ENCODE data around the gene DNAJB6.

DNAJB6 gene

DNA sequence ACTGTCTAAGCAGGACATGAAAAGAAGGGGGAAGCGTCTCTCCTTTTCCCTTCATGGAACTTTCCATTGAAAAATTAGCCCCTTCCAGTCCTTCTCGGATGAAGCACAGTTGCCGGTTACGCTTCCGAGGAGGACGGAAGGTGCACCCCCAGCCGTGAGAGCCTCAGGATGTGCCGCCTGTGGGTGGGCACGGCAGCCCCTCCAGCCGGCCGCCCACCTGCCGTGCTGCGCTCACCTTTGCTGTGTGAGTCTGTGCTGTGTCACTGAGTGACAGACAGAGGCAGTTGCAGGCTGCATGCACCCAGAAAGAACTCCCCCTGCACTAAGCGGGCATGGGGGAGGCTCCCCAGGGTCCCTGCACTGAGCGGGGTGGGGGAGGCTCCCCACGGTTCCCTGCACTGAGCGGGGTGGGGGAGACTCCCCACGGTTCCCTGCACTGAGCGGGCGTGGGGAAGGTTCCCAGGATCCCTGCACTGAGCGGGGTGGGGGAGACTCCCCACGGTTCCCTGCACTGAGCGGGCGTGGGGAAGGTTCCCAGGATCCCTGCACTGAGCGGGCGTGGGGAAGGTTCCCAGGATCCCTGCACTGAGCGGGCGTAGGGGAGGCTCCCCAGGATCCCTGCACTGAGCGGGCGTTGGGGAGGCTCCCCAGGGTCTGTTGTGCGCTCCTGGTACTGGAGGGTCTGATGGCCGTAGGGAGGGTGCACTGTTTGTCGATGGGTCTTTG lies 74.2 kb downstream of the DNAJB6 start:
- TF ChIP-seq, protein P1, sequence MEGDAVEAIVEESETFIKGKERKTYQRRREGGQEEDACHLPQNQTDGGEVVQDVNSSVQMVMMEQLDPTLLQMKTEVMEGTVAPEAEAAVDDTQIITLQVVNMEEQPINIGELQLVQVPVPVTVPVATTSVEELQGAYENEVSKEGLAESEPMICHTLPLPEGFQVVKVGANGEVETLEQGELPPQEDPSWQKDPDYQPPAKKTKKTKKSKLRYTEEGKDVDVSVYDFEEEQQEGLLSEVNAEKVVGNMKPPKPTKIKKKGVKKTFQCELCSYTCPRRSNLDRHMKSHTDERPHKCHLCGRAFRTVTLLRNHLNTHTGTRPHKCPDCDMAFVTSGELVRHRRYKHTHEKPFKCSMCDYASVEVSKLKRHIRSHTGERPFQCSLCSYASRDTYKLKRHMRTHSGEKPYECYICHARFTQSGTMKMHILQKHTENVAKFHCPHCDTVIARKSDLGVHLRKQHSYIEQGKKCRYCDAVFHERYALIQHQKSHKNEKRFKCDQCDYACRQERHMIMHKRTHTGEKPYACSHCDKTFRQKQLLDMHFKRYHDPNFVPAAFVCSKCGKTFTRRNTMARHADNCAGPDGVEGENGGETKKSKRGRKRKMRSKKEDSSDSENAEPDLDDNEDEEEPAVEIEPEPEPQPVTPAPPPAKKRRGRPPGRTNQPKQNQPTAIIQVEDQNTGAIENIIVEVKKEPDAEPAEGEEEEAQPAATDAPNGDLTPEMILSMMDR (IDR thresholded peaks at IDR 0.05; ENCODE audit: extremely low read depth, insufficient read depth, missing control alignments): no peak
- no peak for DNase-seq (ENCODE audit: low spot score)
- in situ Hi-C loops (cut with MboI; ENCODE audit: low pct_unique_long_range_greater_than_20kb, low sequenced_read_pairs, unreplicated experiment): no loop called here

DNA sequence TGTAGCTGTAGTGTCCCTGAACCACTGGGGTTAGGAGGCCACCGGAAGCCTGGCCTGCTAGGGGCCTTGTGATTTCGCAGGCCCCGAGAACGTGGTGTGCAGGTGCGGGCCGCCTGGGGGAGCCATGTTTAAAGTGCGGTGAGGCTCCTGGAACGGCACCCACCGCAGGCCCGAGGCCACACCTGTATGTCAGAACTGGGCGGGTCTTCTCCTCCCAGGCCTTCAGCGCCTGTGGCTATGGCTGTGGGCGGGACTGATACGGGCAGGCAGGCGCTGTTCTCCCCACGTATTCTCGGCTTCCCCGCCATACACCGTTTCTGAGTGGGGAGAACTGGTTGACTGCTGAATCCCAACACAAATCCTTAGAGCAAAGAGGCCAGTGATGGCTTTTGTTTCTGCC lies 74.8 kb downstream of the DNAJB6 start:
- DNase-seq (ENCODE audit: low spot score): no peak
- in situ Hi-C loops (cut with MboI; ENCODE audit: low pct_unique_long_range_greater_than_20kb, low sequenced_read_pairs, unreplicated experiment): no loop called here
- TF ChIP-seq, protein P1 (IDR thresholded peaks at IDR 0.05; ENCODE audit: extremely low read depth, insufficient read depth, missing control alignments): no peak

DNA sequence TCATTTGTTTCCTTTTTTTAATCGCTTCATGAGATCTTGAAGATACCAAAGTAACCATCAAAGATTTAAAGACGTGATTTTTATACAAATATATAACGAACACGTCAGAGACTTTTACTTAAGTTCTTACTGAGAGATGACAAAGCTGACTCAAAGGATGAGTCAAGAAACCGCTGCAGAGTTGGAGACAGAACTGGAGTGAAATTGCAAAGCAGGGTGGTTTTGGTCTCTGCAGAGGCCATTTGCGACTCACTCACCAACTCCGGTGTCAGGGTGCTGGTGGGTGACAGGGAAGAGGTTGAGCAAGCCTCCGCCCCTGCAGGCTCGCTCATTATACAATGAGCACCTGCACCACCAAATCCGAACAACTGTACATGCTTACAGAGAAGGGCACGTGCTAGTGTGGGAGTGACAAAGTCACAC lies 75.2 kb downstream of the DNAJB6 start:
- in situ Hi-C loops (cut with MboI; ENCODE audit: low pct_unique_long_range_greater_than_20kb, low sequenced_read_pairs, unreplicated experiment): no loop called here
- no peak for DNase-seq (ENCODE audit: low spot score)
- TF ChIP-seq, protein P1 (IDR thresholded peaks at IDR 0.05; ENCODE audit: extremely low read depth, insufficient read depth, missing control alignments): no peak

DNA sequence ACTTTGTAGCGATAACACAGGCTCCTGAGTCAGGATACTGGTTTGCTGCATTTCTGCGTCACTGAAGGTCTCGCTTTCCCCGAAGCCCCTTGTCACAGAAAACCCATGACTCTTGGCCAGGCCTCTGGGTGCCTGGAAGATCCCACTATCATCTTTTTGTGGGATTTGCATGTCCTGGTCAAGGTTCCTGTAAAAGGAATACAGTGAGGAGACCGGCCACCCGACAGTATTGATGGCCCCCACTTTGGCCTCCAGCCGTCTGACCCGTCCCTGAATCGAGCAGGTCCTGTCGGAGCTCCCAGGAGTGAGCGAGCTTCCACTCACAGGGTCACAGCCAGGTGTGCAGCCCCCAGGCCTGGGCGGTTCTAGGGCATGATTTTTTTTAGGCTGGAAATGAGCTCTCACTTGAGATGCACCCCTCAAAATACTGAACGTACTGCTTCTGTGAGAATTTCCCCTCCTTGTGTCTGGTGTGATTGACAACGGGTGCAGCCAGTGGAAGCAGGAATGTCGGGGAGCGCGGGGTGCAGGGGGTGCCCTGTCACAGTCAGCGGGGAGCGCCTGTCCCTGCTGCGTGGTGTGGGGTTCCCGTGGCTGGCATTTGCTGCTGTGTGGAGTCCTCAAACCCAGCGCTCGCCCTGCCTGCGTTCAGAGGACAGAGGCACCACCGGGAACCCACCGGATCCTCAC lies 75.8 kb downstream of the DNAJB6 start:
- DNase-seq (ENCODE audit: low spot score): no peak
- TF ChIP-seq, protein P1 (IDR thresholded peaks at IDR 0.05; ENCODE audit: extremely low read depth, insufficient read depth, missing control alignments): no peak
- in situ Hi-C loops (cut with MboI; ENCODE audit: low pct_unique_long_range_greater_than_20kb, low sequenced_read_pairs, unreplicated experiment): no loop called here

DNA sequence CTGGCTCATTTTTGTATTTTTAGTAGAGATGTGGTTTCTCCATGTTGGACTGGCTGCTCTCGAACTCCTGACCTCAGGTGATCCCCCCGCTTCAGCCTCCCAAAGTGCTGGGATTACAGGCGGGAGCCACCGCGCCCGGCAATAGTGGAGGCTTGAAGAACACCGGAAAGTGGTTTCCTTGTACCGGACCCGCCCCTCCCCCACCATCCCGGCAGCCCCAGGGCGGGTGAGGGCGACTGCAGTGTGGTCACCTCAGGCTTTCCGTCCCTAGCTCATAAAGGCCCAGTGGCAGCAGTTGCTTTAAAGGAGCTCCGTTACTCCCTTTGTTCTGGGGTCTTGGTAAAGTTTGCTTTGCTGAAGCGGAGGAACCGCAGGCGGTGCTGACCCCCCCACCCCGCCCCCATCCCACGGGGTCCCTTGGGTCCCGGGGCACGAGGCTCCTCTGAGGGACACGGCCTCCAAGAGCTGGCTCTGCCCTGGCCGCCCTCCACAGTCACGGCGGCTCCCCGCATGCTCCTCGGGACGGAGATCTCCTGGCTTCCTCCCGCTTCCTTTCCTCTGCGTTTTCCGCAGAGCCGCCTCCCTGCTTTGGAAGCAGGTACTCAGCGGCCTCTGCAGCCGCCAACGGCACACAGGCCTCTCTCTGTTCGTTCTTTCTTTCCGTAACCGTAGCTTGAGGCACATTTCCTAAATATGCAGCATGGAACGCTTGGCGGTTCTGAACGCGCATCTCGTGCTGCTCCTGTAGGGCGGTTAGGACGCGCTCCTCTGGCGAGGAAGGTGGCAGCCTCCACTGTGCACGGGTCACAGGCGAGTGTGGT lies 77.3 kb downstream of the DNAJB6 start:
- TF ChIP-seq, protein P1 (IDR thresholded peaks at IDR 0.05; ENCODE audit: extremely low read depth, insufficient read depth, missing control alignments): no peak
- in situ Hi-C loops (cut with MboI; ENCODE audit: low pct_unique_long_range_greater_than_20kb, low sequenced_read_pairs, unreplicated experiment): no loop called here
- DNase-seq (ENCODE audit: low spot score): no peak

DNA sequence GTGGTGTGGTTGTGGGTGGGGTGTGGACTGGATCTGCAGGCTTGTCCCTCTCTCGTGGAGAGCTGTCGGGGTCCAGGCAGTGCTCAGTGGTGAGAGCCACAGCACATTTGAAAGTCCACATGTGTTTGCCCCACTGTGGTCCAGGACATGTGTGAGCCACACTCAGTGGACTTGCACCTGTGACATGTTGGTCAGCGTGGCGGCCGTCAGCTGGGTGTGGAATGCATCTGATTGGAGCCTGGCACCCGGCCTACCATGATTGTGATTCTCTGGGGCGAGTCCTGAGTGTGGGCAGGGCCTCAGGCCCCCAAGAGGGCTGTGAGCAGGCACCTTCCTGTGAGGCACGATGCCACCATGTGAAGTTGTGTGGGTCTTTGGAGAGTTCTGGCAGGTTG lies 77.9 kb downstream of the DNAJB6 start:
- DNase-seq (ENCODE audit: low spot score): no peak
- in situ Hi-C loops (cut with MboI; ENCODE audit: low pct_unique_long_range_greater_than_20kb, low sequenced_read_pairs, unreplicated experiment): no loop called here
- TF ChIP-seq, protein P1 (IDR thresholded peaks at IDR 0.05; ENCODE audit: extremely low read depth, insufficient read depth, missing control alignments): no peak
